Measurements from ENCODE around the gene OR56A5.

DNA sequence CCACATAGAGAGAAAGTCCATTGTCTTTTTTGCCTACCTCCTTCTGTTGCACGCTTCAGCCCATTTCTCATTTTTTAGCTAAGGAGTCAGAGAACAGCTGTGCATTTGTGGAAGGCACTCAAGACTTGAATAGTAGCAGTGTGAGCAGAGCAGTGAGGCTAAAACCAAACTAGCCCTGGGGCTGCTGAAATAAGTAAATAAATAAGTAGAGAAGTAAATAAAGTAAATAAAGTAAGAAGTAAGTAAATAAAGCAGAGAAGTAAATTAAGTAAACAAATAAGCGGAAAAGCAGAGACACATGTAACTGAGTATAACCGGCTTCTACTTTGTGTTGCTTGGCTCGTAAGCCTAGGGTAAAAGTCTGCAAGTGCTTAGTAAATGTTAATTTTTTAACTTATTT, 20.9 kb upstream of the OR56A5 start:
- TF ChIP-seq, protein P1, sequence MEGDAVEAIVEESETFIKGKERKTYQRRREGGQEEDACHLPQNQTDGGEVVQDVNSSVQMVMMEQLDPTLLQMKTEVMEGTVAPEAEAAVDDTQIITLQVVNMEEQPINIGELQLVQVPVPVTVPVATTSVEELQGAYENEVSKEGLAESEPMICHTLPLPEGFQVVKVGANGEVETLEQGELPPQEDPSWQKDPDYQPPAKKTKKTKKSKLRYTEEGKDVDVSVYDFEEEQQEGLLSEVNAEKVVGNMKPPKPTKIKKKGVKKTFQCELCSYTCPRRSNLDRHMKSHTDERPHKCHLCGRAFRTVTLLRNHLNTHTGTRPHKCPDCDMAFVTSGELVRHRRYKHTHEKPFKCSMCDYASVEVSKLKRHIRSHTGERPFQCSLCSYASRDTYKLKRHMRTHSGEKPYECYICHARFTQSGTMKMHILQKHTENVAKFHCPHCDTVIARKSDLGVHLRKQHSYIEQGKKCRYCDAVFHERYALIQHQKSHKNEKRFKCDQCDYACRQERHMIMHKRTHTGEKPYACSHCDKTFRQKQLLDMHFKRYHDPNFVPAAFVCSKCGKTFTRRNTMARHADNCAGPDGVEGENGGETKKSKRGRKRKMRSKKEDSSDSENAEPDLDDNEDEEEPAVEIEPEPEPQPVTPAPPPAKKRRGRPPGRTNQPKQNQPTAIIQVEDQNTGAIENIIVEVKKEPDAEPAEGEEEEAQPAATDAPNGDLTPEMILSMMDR (IDR thresholded peaks at IDR 0.05) = no peak
- TF ChIP-seq POLR2A (IDR thresholded peaks at IDR 0.05) = no peak
